GM06990 (cell line): Measurements from ENCODE around the gene NEURL2.

Experiments used
- DNase-seq: peaks from one replicate; pipeline ENCODE4 v3.0.0-alpha.2; 2011; ENCODE audit not compliant: insufficient read length; ENCODE audit errors: extremely low read depth
- H3K27me3 ChIP-seq: replicated peaks from 2 replicates; pipeline ENCODE4 v1.6.0; 2011; ENCODE audit warnings: low read length; ENCODE audit not compliant: control insufficient read depth, insufficient read depth
- H3K36me3 ChIP-seq: 2 replicates; pipeline ENCODE4 v1.5.1; 2011; ENCODE audit warnings: low read length; ENCODE audit not compliant: control insufficient read depth, insufficient read depth
- H3K4me3 ChIP-seq: replicated peaks from 2 replicates; pipeline ENCODE4 v1.5.1; 2011; ENCODE audit warnings: low read depth, mild to moderate bottlenecking, control low read depth, low read length
- CTCF ChIP-seq: IDR thresholded peaks from 2 replicates; pipeline ENCODE4 v1.5.1; 2011; ENCODE audit warnings: low read length, control low read depth, mild to moderate bottlenecking, inconsistent platforms; ENCODE audit not compliant: insufficient read depth, poor library complexity, severe bottlenecking

NEURL2 gene

GRCh38 chr20:45873409-45874103 lies 17.5 kb downstream of the NEURL2 start:
- H3K4me3 ChIP-seq: no peak overlapping the region

GRCh38 chr20:45872626-45873025 lies 18.4 kb downstream of the NEURL2 start:
- H3K4me3 ChIP-seq: no peak overlapping the region
- H3K36me3 ChIP-seq: no peaks in the 10 kb centered on the region; the same call in none of the 2 replicates
- no peak for DNase-seq
- H3K27me3 ChIP-seq: no peaks in the 10 kb centered on the region
- TF ChIP-seq CTCF: no peak

More at GRCh38 chr20:45873409-45874103, 17.5 kb downstream of the NEURL2 start:
- H3K27me3 ChIP-seq: no peaks in the 10 kb centered on the region
- no peak for DNase-seq
- peaks cover 5% of the 10 kb centered on the region for H3K36me3 ChIP-seq
- TF ChIP-seq CTCF: no peak

- H3K4me3 ChIP-seq: no peak overlapping the region
- DNase-seq: no peak
- no peaks in the 10 kb centered on the region for H3K27me3 ChIP-seq
- H3K36me3 ChIP-seq: no peaks in the 10 kb centered on the region; the same call in 1 of the 2 replicates
- no peak for TF ChIP-seq CTCF
Observed at GRCh38 chr20:45867819-45868176, 23.2 kb downstream of the NEURL2 start.

GRCh38 chr20:45867136-45867818 lies 23.7 kb downstream of the NEURL2 start:
- Histone ChIP-seq H3K36me3 (no peaks in the 10 kb centered on the region), H3K27me3 (no peaks in the 10 kb centered on the region), H3K4me3 (no peak overlapping the region)
- TF ChIP-seq CTCF: no peak
- DNase-seq: no peak

- Histone ChIP-seq H3K36me3 (no peaks in the 10 kb centered on the region), H3K4me3 (no peak overlapping the region), H3K27me3 (no peaks in the 10 kb centered on the region)
- no peak for TF ChIP-seq CTCF
- no peak for DNase-seq
Observed at GRCh38 chr20:45866454-45866853, 24.6 kb downstream of the NEURL2 start.
